ENCODE results near the gene HNF4A.

The HNF4A gene

DNA sequence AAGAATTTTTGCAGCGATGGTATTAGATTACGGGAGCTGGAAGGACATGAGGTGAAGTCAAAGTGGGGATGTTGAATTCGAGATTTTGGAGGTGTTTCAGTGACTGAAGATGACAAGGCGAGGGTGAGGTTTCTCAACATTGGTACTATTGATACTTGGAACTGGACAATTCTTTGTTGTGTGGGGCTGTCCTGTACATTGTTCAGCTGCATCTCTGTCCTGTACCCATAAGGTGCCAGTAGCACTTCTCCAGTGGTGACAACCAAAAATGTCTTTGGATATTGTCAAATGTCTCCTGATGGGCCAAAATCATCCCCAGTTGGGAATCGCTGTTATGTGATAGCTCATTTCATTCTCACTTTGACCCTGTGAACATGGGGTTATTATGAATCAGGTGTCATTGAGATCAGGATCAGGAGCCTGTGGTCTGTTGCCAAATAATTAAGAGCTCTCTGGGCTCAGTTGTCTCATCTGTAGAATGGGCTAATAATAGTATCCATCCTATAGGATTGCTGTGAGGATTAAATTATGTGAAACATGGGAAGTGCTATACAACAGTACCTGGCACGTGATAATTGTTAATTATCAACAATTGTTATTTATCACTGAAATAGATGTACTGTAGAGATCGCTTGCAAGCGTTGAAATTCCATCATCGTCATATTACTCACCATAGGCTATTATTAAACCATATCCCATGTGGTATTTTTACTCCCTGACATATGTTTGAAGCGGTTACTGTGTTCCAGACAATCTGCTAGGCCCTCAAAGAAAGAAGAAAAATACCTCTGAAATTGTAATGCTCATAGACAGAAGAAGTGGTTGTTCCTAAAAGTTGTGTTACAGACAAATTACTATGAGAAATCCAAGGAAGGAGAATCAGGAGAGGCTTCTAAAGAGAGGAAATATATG is 71.6 kb downstream of the HNF4A start:
- no peak for DNase-seq

- DNase-seq, result no peak
Measured at GRCh38 chr20:44427804-44428173, 72.3 kb downstream of the HNF4A start.

GRCh38 chr20:44428174-44429016 is 72.9 kb downstream of the HNF4A start:
- DNase-seq, result no peak

- DNase-seq, result no peak
Measured at GRCh38 chr20:44429017-44429339, 73.5 kb downstream of the HNF4A start.

DNA sequence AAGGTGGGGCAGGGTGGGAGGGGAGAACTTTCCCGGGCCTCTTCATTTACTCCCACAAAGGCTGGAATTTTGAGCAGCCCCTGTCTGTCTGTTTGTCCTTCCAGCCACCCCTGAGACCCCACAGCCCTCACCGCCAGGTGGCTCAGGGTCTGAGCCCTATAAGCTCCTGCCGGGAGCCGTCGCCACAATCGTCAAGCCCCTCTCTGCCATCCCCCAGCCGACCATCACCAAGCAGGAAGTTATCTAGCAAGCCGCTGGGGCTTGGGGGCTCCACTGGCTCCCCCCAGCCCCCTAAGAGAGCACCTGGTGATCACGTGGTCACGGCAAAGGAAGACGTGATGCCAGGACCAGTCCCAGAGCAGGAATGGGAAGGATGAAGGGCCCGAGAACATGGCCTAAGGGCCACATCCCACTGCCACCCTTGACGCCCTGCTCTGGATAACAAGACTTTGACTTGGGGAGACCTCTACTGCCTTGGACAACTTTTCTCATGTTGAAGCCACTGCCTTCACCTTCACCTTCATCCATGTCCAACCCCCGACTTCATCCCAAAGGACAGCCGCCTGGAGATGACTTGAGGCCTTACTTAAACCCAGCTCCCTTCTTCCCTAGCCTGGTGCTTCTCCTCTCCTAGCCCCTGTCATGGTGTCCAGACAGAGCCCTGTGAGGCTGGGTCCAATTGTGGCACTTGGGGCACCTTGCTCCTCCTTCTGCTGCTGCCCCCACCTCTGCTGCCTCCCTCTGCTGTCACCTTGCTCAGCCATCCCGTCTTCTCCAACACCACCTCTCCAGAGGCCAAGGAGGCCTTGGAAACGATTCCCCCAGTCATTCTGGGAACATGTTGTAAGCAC is 74.1 kb downstream of the HNF4A start:
- no peak for DNase-seq

DNA sequence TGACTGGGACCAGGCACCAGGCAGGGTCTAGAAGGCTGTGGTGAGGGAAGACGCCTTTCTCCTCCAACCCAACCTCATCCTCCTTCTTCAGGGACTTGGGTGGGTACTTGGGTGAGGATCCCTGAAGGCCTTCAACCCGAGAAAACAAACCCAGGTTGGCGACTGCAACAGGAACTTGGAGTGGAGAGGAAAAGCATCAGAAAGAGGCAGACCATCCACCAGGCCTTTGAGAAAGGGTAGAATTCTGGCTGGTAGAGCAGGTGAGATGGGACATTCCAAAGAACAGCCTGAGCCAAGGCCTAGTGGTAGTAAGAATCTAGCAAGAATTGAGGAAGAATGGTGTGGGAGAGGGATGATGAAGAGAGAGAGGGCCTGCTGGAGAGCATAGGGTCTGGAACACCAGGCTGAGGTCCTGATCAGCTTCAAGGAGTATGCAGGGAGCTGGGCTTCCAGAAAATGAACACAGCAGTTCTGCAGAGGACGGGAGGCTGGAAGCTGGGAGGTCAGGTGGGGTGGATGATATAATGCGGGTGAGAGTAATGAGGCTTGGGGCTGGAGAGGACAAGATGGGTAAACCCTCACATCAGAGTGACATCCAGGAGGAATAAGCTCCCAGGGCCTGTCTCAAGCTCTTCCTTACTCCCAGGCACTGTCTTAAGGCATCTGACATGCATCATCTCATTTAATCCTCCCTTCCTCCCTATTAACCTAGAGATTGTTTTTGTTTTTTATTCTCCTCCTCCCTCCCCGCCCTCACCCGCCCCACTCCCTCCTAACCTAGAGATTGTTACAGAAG is 75.0 kb downstream of the HNF4A start:
- DNase-seq, result no peak

GRCh38 chr20:44431118-44431501 is 75.6 kb downstream of the HNF4A start:
- no peak for DNase-seq

DNA sequence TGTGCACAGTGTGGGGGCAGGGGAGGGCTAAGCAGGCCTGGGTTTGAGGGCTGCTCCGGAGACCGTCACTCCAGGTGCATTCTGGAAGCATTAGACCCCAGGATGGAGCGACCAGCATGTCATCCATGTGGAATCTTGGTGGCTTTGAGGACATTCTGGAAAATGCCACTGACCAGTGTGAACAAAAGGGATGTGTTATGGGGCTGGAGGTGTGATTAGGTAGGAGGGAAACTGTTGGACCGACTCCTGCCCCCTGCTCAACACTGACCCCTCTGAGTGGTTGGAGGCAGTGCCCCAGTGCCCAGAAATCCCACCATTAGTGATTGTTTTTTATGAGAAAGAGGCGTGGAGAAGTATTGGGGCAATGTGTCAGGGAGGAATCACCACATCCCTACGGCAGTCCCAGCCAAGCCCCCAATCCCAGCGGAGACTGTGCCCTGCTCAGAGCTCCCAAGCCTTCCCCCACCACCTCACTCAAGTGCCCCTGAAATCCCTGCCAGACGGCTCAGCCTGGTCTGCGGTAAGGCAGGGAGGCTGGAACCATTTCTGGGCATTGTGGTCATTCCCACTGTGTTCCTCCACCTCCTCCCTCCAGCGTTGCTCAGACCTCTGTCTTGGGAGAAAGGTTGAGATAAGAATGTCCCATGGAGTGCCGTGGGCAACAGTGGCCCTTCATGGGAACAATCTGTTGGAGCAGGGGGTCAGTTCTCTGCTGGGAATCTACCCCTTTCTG is 76.2 kb downstream of the HNF4A start:
- no peak for DNase-seq

- DNase-seq, result no peak
Measured at GRCh38 chr20:44432618-44433577, 77.4 kb downstream of the HNF4A start.

GRCh38 chr20:44433751-44434538 is 78.4 kb downstream of the HNF4A start:
- DNase-seq, result no peak

DNA sequence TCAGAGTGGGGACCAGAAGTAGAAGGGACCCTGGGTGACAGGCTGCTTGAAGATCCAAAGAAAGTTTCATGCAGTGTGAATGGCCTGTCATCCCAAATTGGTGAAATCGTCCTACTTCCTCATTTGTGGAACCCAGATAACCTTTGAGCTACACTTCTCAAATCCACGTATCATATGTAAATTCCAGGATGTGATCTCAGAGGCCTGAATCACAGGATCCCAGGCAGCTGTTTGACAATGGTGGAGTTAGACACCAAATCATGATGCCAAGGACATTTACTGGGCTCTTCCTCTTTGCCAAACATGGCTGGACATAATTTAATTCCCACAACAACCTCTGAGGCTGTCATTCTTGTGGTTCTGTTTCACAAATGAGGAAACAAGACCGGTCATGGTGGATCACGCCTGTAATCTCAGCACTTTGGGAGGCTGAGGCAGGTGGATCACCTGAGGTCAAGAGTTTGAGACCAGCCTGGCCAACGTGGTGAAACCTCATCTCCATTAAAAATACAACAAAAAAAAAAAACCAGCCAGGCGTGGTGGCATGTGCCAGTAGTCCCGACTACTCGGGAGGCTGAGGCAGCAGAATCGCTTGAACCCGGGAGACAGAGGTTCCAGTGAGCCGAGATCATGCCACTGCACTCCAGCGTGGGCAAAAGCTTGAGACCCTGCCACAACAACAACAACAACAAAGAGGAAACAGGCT is 80.3 kb downstream of the HNF4A start:
- DNase-seq, result peak; percentile 68 to 86

DNA sequence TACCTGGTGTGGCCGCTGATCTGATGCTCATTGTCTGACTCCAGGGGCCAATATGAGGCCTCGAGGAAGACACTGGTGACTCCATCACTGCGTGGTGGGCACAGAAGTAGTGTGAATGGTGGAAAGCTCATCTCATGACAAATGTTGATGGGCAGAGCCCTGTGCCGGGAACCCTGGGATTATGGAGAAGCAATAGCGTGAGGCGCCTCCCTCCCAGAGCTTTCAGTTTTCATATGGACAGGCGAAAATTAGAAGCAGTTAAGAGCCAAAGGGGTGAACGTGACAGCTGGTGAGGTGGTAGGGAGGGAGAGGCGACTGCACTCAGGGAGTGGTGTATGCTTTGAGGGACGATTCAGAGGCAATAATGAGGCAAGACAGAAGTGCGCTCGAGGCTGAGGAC is 80.9 kb downstream of the HNF4A start:
- peak in 1 of 2 donors; percentile 1 for DNase-seq

GRCh38 chr20:44437497-44437896 is 82.0 kb downstream of the HNF4A start:
- DNase-seq, result no peak

GRCh38 chr20:44438782-44439181 is 83.3 kb downstream of the HNF4A start:
- DNase-seq, result no peak

GRCh38 chr20:44439318-44439717 is 83.8 kb downstream of the HNF4A start:
- DNase-seq, result no peak

DNA sequence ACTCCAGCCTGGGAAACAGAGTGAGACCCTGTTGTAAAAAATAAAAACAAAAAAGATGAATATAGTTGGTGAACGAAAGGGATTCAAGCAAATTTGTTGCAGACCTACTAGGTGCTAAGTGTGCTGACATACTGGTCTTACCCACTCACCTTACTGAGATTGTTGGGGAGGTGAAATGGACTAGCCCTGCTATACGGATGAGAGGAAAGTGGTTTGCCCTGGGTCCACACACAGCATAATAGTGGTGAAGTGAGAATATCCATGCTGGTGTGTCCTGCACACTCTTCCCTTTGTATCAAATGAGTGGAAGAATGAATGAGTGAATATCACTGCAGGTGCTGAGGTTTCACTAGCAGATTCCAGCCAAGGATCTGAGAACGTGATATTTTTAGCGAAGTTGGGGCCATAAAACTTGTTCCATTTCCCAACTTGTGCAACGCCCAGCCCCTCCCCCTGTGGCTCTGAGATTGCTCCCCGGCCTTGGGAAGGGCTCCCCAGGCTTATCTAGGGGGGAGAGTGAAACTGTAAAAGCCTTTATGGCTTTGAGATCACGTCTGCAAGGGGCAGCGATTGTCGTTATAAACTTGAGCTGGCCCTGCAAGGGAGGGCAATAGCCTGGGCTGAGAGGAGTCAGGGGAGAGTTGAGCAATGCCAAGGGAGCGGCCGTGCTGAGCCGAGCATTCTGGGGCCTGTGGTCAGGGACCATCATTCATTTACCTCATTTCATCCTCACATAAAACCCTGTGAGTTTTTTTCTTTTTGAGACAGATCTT is 87.0 kb downstream of the HNF4A start:
- DNase-seq, result peak; percentile 3 to 9

DNA sequence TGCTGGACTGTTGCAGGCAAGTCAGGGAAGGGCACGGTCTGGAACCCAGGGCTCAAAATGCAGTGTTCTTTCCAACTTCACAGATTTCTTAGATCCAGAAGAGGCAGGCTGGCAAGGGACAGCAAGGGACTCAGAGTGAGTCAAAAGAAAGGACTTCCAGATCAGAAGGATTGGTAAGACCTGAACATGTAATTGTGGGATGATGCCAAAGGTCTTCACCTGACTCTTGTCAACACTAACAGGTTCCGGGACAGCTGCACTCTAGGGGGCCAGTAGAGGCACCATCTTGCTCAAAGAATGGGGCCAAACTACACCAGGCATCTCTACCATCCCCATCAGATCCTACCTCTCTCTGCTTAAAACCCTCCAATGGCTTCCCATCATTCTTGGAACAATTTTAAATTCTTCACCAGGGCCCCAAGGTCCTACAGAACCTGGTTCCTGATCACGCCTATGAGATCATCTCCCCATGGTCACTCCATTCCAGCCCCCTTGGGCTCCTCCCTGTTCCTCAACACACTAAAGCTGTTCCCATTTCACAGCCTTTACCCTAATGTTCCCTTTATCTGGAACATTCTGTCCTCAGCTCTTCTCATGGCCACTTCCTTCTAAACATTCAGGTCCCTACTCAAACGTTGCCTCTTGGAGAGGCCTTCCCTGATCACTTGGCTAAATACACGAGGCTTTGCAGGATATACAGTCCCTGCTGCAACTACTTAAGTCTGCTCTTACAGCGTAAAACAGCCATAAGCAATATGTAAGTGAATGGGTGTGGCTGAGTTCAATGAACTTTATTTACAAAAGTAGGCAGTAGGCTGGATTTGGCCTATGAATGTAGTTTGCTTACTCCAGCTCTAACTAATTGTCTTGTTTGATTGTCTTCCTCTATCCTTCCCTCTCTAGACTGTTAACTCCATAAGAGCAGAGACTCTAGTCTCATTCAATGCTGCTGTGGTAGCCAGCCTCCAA is 90.5 kb downstream of the HNF4A start:
- DNase-seq, result no peak

Data from inflammatory macrophage treated with lipopolysaccharide for 1 hour (primary cell).